Astrocyte of the cerebellum (primary cell): ENCODE measurements around the gene PNISR.
A peak's percentile ranks its signal among the peaks of the same experiment; 100 is the strongest.

Experiments
- DNase-seq: peaks from one replicate; pipeline ENCODE4 v3.0.0-alpha.2; 2011; ENCODE audit warnings: low read depth
- H3K4me3 ChIP-seq: 2 replicates; pipeline ENCODE4 v1.5.1; 2011; ENCODE audit warnings: mild to moderate bottlenecking, low read depth, low read length, moderate library complexity
- CTCF ChIP-seq: IDR thresholded peaks from 2 replicates; pipeline ENCODE4 v1.5.1; 2012; ENCODE audit warnings: low read length, low read depth, moderate library complexity, mild to moderate bottlenecking; ENCODE audit errors: missing control alignments
- in situ Hi-C: cut with HindIII; loops from 2 replicates; pipeline ENCODE4 v1.10.0; 2017; ENCODE audit warnings: low sequenced_read_pairs

The PNISR gene

GRCh38 chr6:99412065-99412464 is 13.0 kb downstream of the PNISR start:
- TF ChIP-seq CTCF: no peak
- DNase-seq: no peak
- H3K4me3 ChIP-seq: no peak overlapping the region
- in situ Hi-C loops: no loop called here

GRCh38 chr6:99409672-99410071 is 15.4 kb downstream of the PNISR start:
- TF ChIP-seq CTCF: no peak
- in situ Hi-C loops: no loop called here
- no peak for DNase-seq
- no peak overlapping the region for H3K4me3 ChIP-seq

GRCh38 chr6:99407076-99407475 is 18.0 kb downstream of the PNISR start:
- DNase-seq: no peak
- TF ChIP-seq CTCF: no peak
- H3K4me3 ChIP-seq: no peak overlapping the region
- in situ Hi-C loops: no loop called here

GRCh38 chr6:99402448-99402847 is 22.7 kb downstream of the PNISR start:
- in situ Hi-C loops: no loop called here
- no peak for DNase-seq
- H3K4me3 ChIP-seq: no peak overlapping the region
- TF ChIP-seq CTCF: no peak

- no peak for DNase-seq
- in situ Hi-C loops: no loop called here
- TF ChIP-seq CTCF: no peak
- H3K4me3 ChIP-seq: no peak overlapping the region
Measured at GRCh38 chr6:99397287-99397686, 27.8 kb downstream of the PNISR start.

GRCh38 chr6:99393698-99394531 is 31.2 kb downstream of the PNISR start, which contains the start of gene COQ3:
TSS of gene COQ3 (minus strand) at chr6:99394195. CDS start at chr6:99394179, 16 bp downstream.
- peak within 1 kb of the TSS; percentile 74 for H3K4me3 ChIP-seq
- TF ChIP-seq CTCF: no peak
- DNase-seq: peak; percentile 51
- in situ Hi-C loops: no loop called here
